ENCODE measurements around the gene ITGAE.

ITGAE gene

DNA sequence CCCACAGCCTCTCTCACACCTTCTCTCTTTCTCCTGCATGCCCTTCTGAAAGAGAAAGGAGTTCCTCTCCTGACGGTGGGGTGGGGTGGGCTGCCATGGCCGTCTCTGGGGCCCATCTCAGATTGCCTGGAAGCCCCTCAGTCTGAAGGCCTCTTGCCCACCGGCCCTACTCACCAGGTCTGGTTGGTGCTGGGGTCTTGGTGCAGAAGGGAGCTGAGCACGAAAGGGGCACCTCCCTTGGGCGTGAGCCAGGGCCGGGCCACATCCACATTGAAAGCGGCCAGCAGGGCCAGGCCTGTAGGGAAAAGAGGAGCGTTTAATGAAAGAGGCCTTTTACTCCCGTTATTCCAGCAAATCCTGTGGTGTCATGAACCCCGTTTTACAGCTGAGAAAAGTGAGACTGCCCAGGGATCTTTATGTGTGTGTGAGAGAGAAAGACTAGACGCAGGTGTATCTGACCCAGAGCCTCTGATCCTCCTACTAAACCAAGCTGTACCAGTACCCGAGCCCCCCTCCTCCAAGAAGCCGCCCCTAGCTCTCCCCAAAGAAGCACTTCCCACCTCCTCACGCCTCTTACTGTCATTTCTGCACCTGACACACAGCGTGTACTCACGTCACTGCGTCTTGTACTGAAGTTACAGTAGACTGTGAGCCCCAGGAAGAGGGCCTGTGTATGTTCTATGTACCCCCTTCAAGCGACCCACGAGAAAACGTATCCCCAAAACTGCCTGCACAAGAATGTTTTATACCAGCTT lies 23.4 kb downstream of the ITGAE start:
- Histone ChIP-seq H3K9ac (ENCODE audit: low read length) (no peak overlapping the region), H3K18ac (ENCODE audit: low read depth in 1 of 2, low read length in 2 of 2) (no peak overlapping the region), H3K14ac (ENCODE audit: low read length in 2 of 2) (no peak overlapping the region), H3K23ac (ENCODE audit: low read length in 2 of 2) (no peak overlapping the region), H3K4me3 (ENCODE audit: insufficient read depth in 1 of 2, low read depth in 1 of 2, low read length in 2 of 2) (no peak overlapping the region), H2AFZ (ENCODE audit: low read depth, low read length) (no peak overlapping the region), H3K4me1 (ENCODE audit: control insufficient read depth, insufficient read depth, low read depth, low read length) (peaks cover 5% of the 10 kb centered on the region), H4K91ac (ENCODE audit: low read length) (no peak overlapping the region), H2AK5ac (ENCODE audit: low read length, severe bottlenecking) (no peak overlapping the region), H3K36me3 (ENCODE audit: control insufficient read depth in 1 of 2, insufficient read depth in 2 of 2, low read depth in 1 of 2, low read length in 2 of 2) (no peaks in the 10 kb centered on the region), H3K4ac (ENCODE audit: low read depth in 1 of 2, low read length in 2 of 2) (no peak overlapping the region), H3K9me3 (ENCODE audit: control insufficient read depth, low read length) (no peaks in the 10 kb centered on the region), H3K27ac (ENCODE audit: low read length, poor library complexity, severe bottlenecking) (no peak overlapping the region), H3K79me1 (replicated peaks; ENCODE audit: low read length, poor library complexity, severe bottlenecking) (no peaks in the 10 kb centered on the region), H2BK12ac (ENCODE audit: low read length in 2 of 2) (no peak overlapping the region), H2BK15ac (ENCODE audit: low read depth, poor library complexity, severe bottlenecking) (no peak overlapping the region), H2BK120ac (ENCODE audit: low read depth, low read length) (no peak overlapping the region), H4K8ac (ENCODE audit: low read length) (no peak overlapping the region), H3K27me3 (ENCODE audit: control insufficient read depth in 1 of 2, insufficient read depth in 1 of 2, low read length in 2 of 2) (peaks cover 0 to 5% of the 10 kb centered on the region in 2 experiments), H2BK5ac (ENCODE audit: low read depth, low read length, poor library complexity, severe bottlenecking) (no peak overlapping the region), H3K4me2 (ENCODE audit: low read length, poor library complexity, severe bottlenecking) (no peak overlapping the region)
- WGBS = 89% methylated on average over 18 of the region's 20 CpGs
- DNase-seq = no peak

DNA sequence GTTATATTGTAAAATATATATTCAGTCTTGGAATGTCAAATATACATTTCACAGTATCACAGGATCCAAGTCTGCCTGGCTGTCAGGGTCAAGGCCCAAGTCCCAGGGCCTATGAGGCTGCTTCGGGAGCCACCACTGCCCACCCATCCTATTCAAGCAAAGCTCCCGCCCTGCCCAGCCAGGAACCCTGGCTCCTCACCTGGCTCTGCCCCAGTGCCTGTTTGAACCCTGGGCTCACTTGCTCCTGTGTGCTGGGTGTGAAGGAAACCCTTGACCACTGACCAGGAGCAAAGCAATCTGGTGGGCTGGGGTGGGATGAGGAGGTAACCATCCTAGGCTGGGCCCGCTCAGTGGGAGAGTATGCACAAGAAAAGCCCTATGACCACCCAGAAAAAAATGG lies 27.0 kb downstream of the ITGAE start:
- H2BK5ac ChIP-seq (ENCODE audit: low read depth, low read length, poor library complexity, severe bottlenecking) = peak overlapping the region; percentile 84
- H3K4me3 ChIP-seq (ENCODE audit: insufficient read depth in 1 of 2, low read depth in 1 of 2, low read length in 2 of 2) = no peak overlapping the region
- no peaks in the 10 kb centered on the region for H3K79me1 ChIP-seq (replicated peaks; ENCODE audit: low read length, poor library complexity, severe bottlenecking)
- WGBS = 97% methylated on average over 3 of the region's 3 CpGs
- H3K23ac ChIP-seq (ENCODE audit: low read length in 2 of 2) = no peak overlapping the region
- no peak for DNase-seq
- no peak overlapping the region for H3K4ac ChIP-seq (ENCODE audit: low read depth in 1 of 2, low read length in 2 of 2)
- H4K8ac ChIP-seq (ENCODE audit: low read length) = peak overlapping the region; percentile 27
- no peak overlapping the region for H2AFZ ChIP-seq (ENCODE audit: low read depth, low read length)
- no peak overlapping the region for H3K9ac ChIP-seq (ENCODE audit: low read length)
- no peak overlapping the region for H4K91ac ChIP-seq (ENCODE audit: low read length)
- peaks cover 8% of the 10 kb centered on the region for H3K4me1 ChIP-seq (ENCODE audit: control insufficient read depth, insufficient read depth, low read depth, low read length)
- peaks cover 0 to 15% of the 10 kb centered on the region in 2 experiments for H3K27me3 ChIP-seq (ENCODE audit: control insufficient read depth in 1 of 2, insufficient read depth in 1 of 2, low read length in 2 of 2)
- H3K18ac ChIP-seq (ENCODE audit: low read depth in 1 of 2, low read length in 2 of 2) = peak overlapping the region in 1 of 2 experiments; percentile 37
- H2AK5ac ChIP-seq (ENCODE audit: low read length, severe bottlenecking) = peak overlapping the region; percentile 99
- no peak overlapping the region for H3K27ac ChIP-seq (ENCODE audit: low read length, poor library complexity, severe bottlenecking)
- H3K14ac ChIP-seq (ENCODE audit: low read length in 2 of 2) = peak overlapping the region in 1 of 2 experiments; percentile 70
- H2BK15ac ChIP-seq (ENCODE audit: low read depth, poor library complexity, severe bottlenecking) = no peak overlapping the region
- peak overlapping the region; percentile 11 to 72 for H2BK12ac ChIP-seq (ENCODE audit: low read length in 2 of 2)
- H3K4me2 ChIP-seq (ENCODE audit: low read length, poor library complexity, severe bottlenecking) = no peak overlapping the region
- no peaks in the 10 kb centered on the region for H3K9me3 ChIP-seq (ENCODE audit: control insufficient read depth, low read length)
- no peaks in the 10 kb centered on the region for H3K36me3 ChIP-seq (ENCODE audit: control insufficient read depth in 1 of 2, insufficient read depth in 2 of 2, low read depth in 1 of 2, low read length in 2 of 2)
- no peak overlapping the region for H2BK120ac ChIP-seq (ENCODE audit: low read depth, low read length)

DNA sequence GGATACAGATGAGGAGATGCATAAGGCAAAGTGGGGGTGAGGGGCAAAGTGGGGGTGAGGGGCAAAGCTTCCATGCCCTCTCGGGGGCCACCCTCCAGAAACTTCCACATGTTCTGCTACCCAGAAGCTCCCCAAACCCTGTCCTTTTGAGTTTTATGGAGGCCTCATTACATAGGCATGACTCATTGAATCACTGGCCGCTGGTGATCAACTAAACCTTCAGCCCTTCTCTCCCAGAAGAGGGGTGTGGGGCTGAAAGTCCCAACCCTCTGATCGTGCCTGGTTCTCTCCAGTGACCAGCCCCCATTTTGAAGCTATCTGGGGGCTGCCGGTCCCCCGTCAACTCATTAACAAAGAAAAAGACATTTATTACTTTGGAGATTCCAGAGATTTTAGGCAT lies 27.5 kb downstream of the ITGAE start:
- peaks cover 8% of the 10 kb centered on the region for H3K4me1 ChIP-seq (ENCODE audit: control insufficient read depth, insufficient read depth, low read depth, low read length)
- DNase-seq = peak; percentile 49
- H3K4me2 ChIP-seq (ENCODE audit: low read length, poor library complexity, severe bottlenecking) = no peak overlapping the region
- peaks cover 0 to 17% of the 10 kb centered on the region in 2 experiments for H3K27me3 ChIP-seq (ENCODE audit: control insufficient read depth in 1 of 2, insufficient read depth in 1 of 2, low read length in 2 of 2)
- no peak overlapping the region for H2BK15ac ChIP-seq (ENCODE audit: low read depth, poor library complexity, severe bottlenecking)
- H3K27ac ChIP-seq (ENCODE audit: low read length, poor library complexity, severe bottlenecking) = no peak overlapping the region
- 12% methylated on average over 3 of the region's 5 CpGs for WGBS
- no peak overlapping the region for H3K14ac ChIP-seq (ENCODE audit: low read length in 2 of 2)
- no peak overlapping the region for H3K23ac ChIP-seq (ENCODE audit: low read length in 2 of 2)
- H3K36me3 ChIP-seq (ENCODE audit: control insufficient read depth in 1 of 2, insufficient read depth in 2 of 2, low read depth in 1 of 2, low read length in 2 of 2) = no peaks in the 10 kb centered on the region
- H3K18ac ChIP-seq (ENCODE audit: low read depth in 1 of 2, low read length in 2 of 2) = no peak overlapping the region
- H3K4me3 ChIP-seq (ENCODE audit: insufficient read depth in 1 of 2, low read depth in 1 of 2, low read length in 2 of 2) = no peak overlapping the region
- no peak overlapping the region for H4K91ac ChIP-seq (ENCODE audit: low read length)
- H4K8ac ChIP-seq (ENCODE audit: low read length) = no peak overlapping the region
- no peak overlapping the region for H3K9ac ChIP-seq (ENCODE audit: low read length)
- H3K79me1 ChIP-seq (replicated peaks; ENCODE audit: low read length, poor library complexity, severe bottlenecking) = no peaks in the 10 kb centered on the region
- H3K4ac ChIP-seq (ENCODE audit: low read depth in 1 of 2, low read length in 2 of 2) = no peak overlapping the region
- H2AK5ac ChIP-seq (ENCODE audit: low read length, severe bottlenecking) = no peak overlapping the region
- H2BK12ac ChIP-seq (ENCODE audit: low read length in 2 of 2) = no peak overlapping the region
- H2AFZ ChIP-seq (ENCODE audit: low read depth, low read length) = peak overlapping the region; percentile 58
- H2BK5ac ChIP-seq (ENCODE audit: low read depth, low read length, poor library complexity, severe bottlenecking) = no peak overlapping the region
- H2BK120ac ChIP-seq (ENCODE audit: low read depth, low read length) = no peak overlapping the region
- no peaks in the 10 kb centered on the region for H3K9me3 ChIP-seq (ENCODE audit: control insufficient read depth, low read length)

DNA sequence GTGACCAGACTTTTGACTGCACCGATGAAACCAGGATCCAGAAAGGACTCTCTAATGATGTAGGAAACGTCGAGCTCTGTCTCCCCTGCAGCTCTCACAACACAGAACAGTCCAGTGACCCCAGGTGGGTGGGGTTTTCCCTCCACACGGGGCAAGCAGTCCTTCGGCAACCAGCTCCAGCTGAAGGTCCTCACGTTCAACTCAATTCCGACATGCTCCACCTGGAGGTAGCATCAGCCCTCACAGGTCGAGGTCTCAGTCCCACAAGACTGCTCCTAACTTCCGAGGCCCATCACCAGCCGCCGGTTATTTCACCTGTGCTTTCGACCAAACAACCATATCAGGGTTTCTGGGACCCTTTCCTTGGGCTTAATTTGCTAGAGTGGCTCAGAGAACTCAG lies 28.2 kb downstream of the ITGAE start:
- H4K8ac ChIP-seq (ENCODE audit: low read length) = no peak overlapping the region
- H2BK120ac ChIP-seq (ENCODE audit: low read depth, low read length) = no peak overlapping the region
- no peak overlapping the region for H3K4me3 ChIP-seq (ENCODE audit: insufficient read depth in 1 of 2, low read depth in 1 of 2, low read length in 2 of 2)
- no peaks in the 10 kb centered on the region for H3K79me1 ChIP-seq (replicated peaks; ENCODE audit: low read length, poor library complexity, severe bottlenecking)
- peak overlapping the region in 1 of 2 experiments; percentile 71 for H2BK12ac ChIP-seq (ENCODE audit: low read length in 2 of 2)
- no peak overlapping the region for H3K4me2 ChIP-seq (ENCODE audit: low read length, poor library complexity, severe bottlenecking)
- H3K4me1 ChIP-seq (ENCODE audit: control insufficient read depth, insufficient read depth, low read depth, low read length) = peaks cover 8% of the 10 kb centered on the region
- H3K23ac ChIP-seq (ENCODE audit: low read length in 2 of 2) = peak overlapping the region in 1 of 2 experiments; percentile 40
- H2AFZ ChIP-seq (ENCODE audit: low read depth, low read length) = no peak overlapping the region
- no peaks in the 10 kb centered on the region for H3K9me3 ChIP-seq (ENCODE audit: control insufficient read depth, low read length)
- no peak overlapping the region for H3K4ac ChIP-seq (ENCODE audit: low read depth in 1 of 2, low read length in 2 of 2)
- no peaks in the 10 kb centered on the region for H3K36me3 ChIP-seq (ENCODE audit: control insufficient read depth in 1 of 2, insufficient read depth in 2 of 2, low read depth in 1 of 2, low read length in 2 of 2)
- peak overlapping the region in 1 of 2 experiments; percentile 36 for H3K14ac ChIP-seq (ENCODE audit: low read length in 2 of 2)
- H2BK15ac ChIP-seq (ENCODE audit: low read depth, poor library complexity, severe bottlenecking) = no peak overlapping the region
- no peak overlapping the region for H4K91ac ChIP-seq (ENCODE audit: low read length)
- H2BK5ac ChIP-seq (ENCODE audit: low read depth, low read length, poor library complexity, severe bottlenecking) = no peak overlapping the region
- peak overlapping the region; percentile 18 for H2AK5ac ChIP-seq (ENCODE audit: low read length, severe bottlenecking)
- DNase-seq = no peak
- WGBS = 83% methylated on average over 12 of the region's 12 CpGs
- peaks cover 0 to 22% of the 10 kb centered on the region in 2 experiments for H3K27me3 ChIP-seq (ENCODE audit: control insufficient read depth in 1 of 2, insufficient read depth in 1 of 2, low read length in 2 of 2)
- H3K27ac ChIP-seq (ENCODE audit: low read length, poor library complexity, severe bottlenecking) = no peak overlapping the region
- H3K18ac ChIP-seq (ENCODE audit: low read depth in 1 of 2, low read length in 2 of 2) = peak overlapping the region in 1 of 2 experiments; percentile 7
- H3K9ac ChIP-seq (ENCODE audit: low read length) = no peak overlapping the region

All from mesenchymal stem cell (in vitro differentiated cells and primary cell).